GM21737 (cell line): ENCODE results near the gene AKAP9.
A peak's percentile ranks its signal among the peaks of the same experiment; 100 is the strongest.
"Not testable (repeated sequence)": the region's sequence is repeated elsewhere in the genome, so short reads cannot be mapped to it uniquely, and the experiment has no call there.

Source experiments
- ATAC-seq: cut with Tn5 transposase; IDR thresholded peaks from one replicate; pipeline ENCODE4 v1.9.1; 2021; ENCODE audit warnings: mild to moderate bottlenecking, moderate library complexity; ENCODE audit not compliant: unreplicated experiment

AKAP9 gene

DNA sequence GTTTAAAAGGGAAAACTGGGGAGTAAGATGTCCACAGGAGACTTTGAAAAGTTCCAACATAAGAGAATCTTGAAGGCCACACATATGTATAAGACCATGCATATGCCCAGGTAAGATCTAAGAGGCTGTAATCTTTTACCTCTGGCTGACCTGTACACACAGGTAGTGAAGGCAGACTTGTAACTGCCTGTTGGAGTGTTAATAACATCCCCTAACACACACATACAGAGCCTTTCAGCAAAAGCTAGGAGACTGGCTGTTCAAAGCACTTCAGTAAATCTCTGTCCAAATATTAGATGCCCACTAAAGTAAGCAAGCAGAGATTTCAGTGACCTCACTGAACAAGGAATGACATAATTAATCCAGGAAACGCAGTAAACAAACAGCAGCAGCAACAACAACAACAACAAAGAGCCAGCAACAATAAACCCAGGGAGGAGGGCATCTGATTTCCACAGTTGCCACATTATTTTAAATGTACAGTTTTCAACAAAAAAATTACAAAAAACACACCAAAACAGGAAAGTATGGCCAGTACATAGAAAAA is 178.6 kb downstream of the AKAP9 start:
- ATAC-seq, result no peak

- ATAC-seq, result no peak
Measured at GRCh38 chr7:92121681-92122080, 181.0 kb downstream of the AKAP9 start.

DNA sequence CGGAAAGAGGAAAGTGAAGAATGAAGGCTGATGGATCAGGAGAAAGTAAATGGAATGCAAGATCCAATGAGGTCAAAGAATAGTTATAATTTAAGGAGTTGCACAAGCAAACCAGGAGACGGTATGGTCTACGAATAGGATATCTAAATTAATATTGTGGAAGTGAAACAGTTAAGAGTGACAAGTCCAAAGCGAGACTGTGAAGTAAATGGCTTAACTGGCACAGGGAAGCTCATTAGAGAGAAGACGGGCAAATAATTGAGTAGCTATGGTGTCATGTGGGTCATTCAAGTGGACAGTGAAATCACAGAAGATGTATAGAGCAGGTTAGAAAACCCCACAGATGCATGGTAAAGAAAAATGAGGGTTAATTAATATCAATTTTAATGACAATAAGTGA is 190.4 kb downstream of the AKAP9 start:
- no peak for ATAC-seq

DNA sequence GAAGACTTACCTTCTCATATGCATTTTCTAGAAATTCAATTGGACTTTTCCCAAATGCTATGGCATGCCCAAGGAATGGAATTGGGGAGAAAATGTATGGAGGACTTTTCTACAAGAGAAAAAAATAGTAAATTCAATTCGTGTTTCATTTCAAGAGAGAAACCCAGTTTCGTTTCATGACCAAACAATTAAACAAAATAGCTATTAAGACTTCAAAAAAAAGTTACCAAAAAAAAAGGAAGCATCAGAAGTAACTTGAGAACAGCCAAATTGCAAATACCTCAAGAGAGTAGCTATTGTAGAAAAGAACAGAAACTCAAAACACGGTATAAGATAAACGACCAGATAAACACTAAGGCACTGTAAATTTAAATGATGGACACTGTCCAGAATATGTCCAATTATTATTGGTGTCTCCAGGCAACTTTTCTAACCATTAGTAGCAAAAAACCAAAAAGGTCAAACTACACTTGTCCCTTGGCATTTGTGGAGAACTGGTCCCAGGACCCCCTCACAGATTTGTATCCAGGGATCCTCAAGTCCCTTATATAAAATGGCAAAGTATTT is 191.2 kb downstream of the AKAP9 start:
- no peak for ATAC-seq

GRCh38 chr7:92133133-92133736 is 192.6 kb downstream of the AKAP9 start:
- no peak for ATAC-seq

DNA sequence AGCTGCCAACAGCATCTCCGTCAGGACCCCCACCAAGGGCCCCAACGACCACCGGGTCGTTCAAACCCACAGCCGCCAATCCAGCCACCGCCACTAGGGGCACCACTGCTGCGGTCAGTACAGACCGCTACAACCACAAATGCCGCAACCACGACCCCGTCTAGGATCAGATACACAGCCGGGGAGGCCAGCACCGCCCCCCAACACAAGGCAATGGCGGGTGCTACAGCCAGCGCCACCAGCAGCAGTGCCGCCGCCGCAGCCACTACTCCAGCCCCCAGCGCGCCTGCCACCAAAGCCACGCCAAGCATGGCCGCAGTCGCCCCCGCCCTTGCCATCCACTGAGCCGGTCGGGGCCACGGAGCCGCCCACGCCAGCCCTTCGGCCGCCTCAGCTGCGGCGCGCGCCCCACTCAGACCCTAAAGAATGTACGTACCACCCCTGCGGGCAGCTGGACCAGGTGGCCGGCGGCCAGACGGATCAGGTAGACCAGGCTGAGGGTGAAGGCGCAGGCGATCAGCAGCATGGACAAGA is 193.1 kb downstream of the AKAP9 start:
- peak; percentile 26 for ATAC-seq

DNA sequence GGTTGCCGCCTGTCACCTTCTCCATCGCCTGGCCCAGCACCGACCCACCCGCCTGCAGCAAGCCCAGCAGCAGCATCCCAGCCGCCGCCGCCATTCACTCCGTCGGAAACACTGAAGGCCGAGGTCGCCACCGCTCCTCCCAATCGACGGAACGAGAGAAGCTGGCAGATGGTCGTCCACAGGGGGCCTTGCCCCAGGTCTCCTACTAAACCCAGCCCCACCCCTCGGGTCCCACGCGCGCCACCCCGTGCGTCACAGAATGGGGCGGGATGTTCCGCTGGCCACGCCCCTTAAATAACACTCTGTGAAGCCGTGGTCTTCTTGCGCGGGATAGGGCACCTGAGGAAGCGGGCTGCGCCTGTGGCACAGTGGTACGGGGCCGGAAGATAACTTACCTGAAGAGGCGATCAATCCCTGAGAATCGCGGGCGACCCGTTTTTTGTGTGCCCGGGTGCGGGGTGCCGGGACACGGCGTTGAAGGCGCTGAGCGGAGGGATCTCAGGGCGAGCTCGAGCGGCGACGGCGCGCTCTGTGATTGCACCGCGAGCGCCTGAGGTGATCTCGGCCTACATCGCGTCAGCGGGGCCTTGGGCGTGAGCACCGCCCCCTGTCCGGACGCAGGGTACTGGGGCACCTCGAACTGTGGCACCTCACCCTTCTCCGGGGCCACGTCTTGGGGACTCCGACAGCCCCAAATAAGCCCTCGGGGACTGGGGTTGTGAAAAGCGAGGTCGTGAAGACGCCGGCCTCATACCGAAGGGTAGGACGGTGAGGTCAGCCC is 193.8 kb downstream of the AKAP9 start, which contains the start of gene CYP51A1:
Gene CYP51A1 (minus strand): TSS at position 207 of the 781 bp plus-strand sequence. CDS start 113 bp downstream, at position 94.
- ATAC-seq, result peak; percentile 89

DNA sequence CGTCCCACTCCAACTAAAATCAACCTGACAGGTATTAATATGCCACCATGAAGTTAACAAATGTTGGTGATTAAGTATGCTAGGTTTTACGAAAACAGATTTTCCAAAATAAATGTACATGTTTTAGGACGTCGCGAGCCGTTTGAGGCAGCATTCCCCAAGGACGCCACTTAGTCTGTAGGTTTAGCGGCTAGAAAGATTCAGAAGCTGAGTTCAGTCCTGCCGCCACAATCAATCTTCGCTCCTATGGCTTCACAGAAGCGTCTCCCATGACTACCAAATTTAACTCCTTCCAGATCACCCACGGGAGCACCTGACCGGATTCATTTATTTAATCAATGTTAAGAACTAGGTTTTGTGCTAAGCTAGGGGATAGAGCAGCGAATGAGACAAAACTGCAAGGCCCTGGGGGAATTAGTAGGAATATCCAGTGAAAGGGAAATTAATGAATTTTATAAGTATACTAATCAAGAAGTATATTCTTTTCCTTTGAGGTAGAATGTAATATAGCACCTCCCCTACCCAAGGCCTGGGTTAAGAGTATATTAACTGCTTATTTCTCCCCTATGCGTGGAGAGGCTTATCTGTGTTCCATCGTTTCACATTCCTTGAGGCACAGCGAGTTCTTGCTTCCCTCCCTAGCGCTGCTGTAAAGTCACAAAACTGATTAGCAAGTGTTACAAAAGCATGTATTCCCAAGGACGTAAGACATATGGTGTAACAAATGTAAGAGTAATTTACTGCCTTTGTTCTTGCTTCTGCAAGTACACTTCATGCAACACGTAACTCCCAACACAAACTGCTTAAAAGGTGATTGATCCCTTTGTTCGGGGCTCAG is 194.6 kb downstream of the AKAP9 start:
- no peak for ATAC-seq

GRCh38 chr7:92137557-92137956 is 196.9 kb downstream of the AKAP9 start:
- ATAC-seq, result no peak

- ATAC-seq, result no peak
Measured at GRCh38 chr7:92141161-92141560, 200.5 kb downstream of the AKAP9 start.

DNA sequence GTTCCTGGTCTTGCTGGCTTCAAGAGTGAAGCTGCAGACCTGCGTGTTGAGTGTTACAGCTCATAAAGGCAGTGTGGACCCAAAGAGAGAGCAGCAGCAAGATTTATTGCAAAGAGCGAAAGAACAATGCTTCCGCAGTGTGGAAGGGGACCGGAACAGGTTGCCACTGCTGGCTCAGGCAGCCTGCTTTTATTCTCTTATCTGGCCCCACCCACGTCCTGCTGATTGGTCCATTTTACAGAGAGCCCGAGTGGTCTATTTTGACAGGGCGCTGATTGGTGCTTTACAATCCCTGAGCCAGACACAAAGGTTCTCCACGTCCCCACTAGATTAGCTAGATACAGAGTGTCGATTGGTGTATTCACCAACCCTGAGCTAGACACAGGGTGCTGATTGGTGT is 202.1 kb downstream of the AKAP9 start:
- ATAC-seq, result not testable (repeated sequence)

- not testable (repeated sequence) for ATAC-seq
Measured at GRCh38 chr7:92143192-92143880, 202.7 kb downstream of the AKAP9 start.

DNA sequence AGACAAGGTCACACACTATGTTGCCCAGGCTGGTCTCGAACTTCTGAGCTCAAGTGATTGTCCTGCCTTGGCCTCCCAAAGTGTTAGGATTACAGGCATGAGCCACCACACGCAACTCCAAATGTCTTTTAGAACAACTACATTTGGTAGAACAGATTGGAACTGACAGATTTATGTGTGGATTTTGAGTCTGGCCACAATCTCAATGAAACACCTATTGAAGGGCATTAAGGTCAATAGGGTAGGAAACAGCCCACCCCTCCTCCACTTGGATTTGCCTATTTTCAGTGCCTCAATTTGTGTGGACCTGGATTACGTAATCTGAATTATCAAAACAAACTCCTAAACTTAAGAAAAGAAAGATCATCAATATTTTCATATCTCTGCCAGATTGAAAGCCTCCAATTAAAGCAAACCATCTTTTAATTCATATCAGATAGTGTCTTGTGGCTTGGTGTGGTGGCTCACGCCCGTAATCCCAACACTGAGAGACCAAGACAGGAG is 209.1 kb downstream of the AKAP9 start:
- no peak for ATAC-seq

GRCh38 chr7:92150450-92151017 is 209.9 kb downstream of the AKAP9 start:
- ATAC-seq, result no peak

DNA sequence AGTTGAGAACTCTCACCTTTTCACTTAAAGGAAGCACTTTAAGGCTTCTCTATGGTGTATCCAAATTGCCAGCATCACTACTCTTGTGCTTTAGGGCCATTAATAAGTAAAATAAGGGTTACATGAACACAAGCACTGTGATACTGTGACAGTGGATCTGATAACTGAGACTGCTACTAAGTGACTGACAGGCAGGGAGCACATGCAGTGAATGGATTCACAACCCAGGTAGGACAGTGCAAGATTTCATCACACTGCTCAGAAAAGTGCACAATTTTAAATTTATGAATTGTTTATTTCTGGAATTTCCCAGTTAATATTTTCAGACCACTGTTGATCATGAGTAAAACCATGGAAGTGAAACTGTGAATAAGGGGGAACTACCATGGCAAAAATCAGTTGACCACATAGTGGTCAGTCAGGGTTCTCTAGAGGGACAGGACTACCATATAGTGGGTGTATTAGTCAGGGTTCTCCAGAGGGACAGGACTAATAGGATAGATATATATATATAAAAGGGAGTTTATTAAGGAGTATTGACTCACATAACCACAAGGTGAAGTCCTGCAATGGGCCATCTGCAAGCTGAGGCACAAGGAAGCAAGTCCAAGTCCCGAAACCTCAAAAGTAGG is 214.6 kb downstream of the AKAP9 start:
- ATAC-seq, result no peak

DNA sequence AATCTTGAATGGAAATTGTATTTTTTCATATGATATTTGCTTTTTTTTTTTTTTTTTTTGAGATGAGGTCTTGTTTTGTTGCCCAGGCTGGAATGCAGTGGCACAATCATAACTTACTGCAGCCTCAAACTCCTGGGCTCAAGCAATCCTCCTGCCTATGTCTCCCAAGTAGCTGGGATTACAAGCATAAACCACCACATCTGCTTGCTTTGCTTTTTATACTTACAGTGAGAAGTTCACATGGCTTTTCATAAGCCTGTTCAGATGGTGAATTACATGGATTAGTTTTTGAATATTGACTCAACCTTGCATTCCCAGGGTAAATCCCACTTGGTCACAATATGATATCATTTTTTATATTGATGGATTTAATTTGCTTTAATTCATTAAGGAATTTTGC is 216.3 kb downstream of the AKAP9 start:
- ATAC-seq, result no peak

- peak; percentile 60 for ATAC-seq
Measured at GRCh38 chr7:92158660-92159575, 218.3 kb downstream of the AKAP9 start.
